ENCODE measurements around the gene COG1.
"Not testable (repeated sequence)": the region's sequence is repeated elsewhere in the genome, so short reads cannot be mapped to it uniquely, and the experiment has no call there.

Gene COG1

DNA sequence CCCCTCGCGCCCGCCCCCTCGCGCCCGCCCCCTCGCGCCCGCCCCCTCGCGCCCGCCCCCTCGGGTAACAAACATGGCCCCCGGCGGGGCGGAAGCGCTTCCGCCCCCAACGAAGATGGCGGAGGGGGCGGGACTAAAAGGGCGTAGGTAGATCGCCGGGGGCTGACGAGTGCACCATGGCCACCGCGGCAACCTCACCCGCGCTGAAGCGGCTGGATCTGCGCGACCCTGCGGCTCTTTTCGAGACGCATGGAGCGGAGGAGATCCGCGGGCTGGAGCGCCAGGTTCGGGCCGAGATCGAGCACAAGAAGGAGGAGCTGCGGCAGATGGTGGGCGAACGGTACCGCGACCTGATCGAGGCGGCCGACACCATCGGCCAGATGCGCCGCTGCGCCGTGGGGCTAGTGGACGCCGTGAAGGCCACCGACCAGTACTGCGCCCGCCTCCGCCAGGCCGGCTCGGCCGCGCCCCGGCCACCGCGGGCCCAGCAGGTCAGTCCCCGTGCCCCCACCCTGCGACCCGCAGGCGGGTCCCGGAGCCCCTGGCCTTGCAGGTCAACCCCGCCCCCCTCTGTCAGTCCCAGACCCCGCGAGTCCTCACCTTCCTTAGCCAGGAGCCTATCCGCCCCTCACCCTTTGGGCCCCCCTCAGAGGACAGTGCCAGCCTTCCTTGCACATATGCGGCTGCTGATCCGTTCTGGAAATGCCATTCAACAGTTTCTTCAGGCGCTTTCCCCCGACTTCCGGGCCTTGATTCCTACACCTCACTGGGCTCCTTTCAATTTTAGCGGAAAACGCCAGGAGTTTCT lies at the start of gene COG1:
TSS of gene COG1 (plus strand) at position 162 of the 808 bp plus-strand sequence. CDS start at position 177, 15 bp downstream.
- peak; percentile 80 for DNase-seq

DNA sequence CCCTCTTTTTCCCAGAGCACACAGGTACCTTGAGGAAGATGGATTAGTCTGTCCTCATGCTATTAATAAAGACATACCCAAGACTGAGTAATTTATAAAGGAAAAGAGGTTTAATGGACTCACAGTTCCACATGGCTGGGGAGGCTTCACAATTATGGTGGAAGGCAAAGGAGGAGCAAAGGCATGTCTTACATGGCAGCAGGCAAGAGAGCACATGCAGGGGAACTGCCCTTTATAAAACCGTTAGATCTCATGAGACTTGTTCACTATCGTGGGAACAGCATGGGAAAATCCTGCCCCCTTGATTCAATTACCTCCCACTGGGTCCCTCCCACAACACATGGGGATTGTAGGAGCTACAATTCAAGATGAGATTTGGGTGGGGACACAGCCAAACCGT lies 48.6 kb upstream of the COG1 start:
- DNase-seq = not testable (repeated sequence)

- DNase-seq = no peak
These were observed 47.2 kb upstream of the COG1 start for GRCh38 chr17:73145641-73146040.

GRCh38 chr17:73147791-73148190 lies 45.1 kb upstream of the COG1 start:
- DNase-seq = not testable (repeated sequence)

DNA sequence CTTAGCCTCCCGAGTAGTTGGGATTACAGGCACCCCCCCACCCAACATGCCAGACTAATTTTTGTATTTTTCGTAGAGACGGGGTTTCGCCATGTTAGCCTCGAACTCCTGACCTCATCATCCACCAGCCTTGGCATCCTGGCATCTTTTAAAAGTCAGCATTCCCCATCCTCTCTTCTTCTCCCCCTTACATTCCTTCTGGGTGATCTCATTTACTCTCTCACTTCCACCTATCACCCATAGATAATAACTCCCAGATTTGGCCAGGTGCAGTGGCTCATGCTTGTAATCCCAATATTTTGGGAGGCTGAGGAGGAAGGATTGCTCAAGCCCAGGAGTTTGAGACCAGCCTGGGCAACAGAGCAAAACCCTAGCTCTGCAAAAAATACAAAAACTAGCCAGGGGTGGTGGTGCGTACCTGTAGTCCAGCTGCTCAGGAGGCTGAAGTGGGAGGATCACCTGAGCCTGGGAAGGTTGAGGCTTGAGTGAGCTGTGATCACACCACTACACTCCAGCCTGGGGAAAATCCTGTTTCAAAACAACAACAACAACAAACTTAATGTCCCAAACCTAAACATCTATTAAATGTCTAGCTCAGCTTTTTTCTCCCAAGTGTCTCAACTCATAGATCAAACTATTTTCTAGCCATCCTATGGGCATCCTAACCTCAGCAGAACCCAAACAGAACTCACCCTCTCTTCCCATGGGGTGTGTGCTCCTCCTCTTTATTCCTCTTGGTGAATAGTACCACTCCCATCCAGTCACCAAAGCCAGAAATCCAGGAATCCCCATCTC lies 44.1 kb upstream of the COG1 start:
- no peak for DNase-seq

GRCh38 chr17:73150622-73151300 lies 42.1 kb upstream of the COG1 start:
- not testable (repeated sequence) for DNase-seq

DNA sequence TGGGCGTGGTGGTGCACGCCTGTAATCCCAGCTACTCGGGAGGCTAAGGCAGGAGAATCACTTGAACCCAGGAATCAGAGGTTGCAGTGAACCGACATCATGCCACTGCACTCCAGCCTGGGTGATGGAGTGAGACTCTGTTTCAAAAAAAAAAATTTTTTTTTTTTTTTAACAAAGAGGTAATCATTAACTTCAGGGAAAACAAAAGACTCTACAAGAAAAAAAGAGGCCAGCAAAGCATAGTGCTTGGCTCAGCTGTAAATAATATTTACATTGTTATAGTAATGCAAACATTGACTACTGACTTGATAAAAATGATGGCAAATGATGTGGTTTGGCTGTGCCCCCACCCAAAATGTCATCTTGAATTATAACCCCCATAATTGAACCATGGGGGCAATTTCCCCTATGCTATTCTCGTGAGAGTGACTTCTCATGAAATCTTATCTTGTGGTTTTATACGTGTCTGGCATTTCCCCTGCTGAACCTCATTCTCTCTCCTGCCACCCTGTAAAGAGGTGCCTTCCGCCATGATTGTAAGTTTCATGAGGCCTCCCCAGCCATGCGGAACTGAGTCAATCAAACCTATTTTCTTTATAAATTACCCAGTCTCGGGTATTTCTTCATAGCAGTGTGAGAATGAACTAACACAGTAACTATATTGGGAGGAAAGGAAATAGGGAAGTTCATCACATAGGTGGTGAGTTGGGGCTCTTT lies 40.8 kb upstream of the COG1 start:
- DNase-seq = no peak

- peak; percentile 83 for DNase-seq
These were observed 37.3 kb upstream of the COG1 start for GRCh38 chr17:73155410-73156165.

DNA sequence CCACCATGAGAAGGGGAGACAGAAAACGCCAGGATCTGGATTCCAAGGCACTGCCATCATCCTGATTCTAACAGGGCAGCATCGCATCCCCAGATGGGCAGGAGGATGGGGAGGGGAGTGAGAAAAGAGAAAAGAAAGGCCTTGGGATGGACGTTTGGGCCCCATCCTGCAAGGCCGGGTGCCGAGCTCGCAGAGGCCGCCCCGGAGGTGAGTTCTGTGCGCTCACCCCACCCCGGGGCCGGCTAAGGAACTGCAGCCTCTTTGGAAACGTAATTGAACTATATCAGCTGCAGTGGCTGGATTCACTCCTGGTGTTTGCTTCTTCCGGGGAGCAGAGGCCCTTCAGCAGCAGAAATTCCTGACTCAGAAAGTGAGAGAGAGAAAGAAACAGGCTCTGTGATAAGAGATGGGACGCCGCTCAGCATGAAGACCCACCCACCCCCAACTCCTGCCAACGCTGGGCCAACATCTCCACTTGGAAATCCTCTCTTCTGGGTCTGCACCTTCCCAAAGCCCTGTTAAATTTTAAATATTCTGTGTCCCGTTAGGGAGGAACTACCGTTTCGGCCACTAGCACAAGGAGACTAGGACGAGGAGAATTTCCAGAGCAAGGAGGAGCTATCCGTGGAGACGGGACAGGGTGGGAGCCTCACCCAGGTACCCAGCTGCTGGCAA lies 36.6 kb upstream of the COG1 start:
- DNase-seq = peak; percentile 66

DNA sequence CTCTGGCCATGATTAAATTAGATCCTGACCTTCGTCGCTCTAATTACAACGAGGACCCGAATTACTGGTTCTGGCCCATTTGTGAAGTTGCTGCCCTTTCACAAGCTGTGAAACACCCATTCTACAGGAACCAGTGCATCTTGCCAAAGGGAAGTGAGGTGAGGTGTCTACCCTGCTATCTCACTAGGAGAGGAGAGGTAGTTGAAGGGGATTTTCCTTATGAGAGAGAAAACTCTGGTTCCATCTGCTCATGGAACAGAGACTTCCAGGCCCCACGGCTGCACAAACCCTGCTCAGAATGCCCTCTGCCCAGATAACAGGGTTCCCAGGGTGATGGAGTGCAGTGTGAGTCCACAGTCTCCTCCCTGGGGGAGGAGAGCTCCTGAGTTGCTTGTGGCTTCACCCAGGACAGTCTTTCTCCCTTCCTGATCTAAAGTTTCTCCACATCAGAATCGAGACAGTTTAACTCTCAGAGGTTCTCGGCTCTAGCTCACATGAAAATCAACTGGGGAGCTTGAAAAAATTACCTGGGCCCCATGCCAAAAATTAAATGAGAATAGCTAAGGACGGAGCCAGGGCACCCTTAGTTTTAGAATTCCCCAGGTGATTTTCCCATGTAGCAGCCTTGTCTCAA lies 35.9 kb upstream of the COG1 start:
- DNase-seq = no peak

DNA sequence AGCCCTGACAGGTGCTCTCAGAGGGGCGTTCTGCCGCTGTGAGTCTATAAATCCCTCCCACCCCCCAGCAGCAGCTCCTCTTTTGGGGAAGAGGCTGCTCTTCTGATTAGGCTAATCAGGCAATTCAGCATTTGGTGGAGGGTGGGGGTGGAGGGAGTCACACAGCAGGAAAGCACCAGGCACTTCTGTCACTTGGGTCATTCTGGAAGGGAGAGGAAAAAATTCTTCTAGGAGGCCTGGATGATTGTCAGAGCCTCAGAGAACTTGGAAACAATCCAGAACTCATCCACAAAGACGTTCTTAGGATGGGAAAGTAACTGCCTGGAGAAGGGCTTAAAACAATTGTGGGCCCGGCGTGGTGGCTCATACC lies 35.3 kb upstream of the COG1 start:
- DNase-seq = no peak

GRCh38 chr17:73158133-73158532 lies 34.7 kb upstream of the COG1 start:
- no peak for DNase-seq

- DNase-seq = no peak
These were observed 31.8 kb upstream of the COG1 start for GRCh38 chr17:73160980-73161630.

GRCh38 chr17:73163043-73163442 lies 29.8 kb upstream of the COG1 start:
- no peak for DNase-seq

DNA sequence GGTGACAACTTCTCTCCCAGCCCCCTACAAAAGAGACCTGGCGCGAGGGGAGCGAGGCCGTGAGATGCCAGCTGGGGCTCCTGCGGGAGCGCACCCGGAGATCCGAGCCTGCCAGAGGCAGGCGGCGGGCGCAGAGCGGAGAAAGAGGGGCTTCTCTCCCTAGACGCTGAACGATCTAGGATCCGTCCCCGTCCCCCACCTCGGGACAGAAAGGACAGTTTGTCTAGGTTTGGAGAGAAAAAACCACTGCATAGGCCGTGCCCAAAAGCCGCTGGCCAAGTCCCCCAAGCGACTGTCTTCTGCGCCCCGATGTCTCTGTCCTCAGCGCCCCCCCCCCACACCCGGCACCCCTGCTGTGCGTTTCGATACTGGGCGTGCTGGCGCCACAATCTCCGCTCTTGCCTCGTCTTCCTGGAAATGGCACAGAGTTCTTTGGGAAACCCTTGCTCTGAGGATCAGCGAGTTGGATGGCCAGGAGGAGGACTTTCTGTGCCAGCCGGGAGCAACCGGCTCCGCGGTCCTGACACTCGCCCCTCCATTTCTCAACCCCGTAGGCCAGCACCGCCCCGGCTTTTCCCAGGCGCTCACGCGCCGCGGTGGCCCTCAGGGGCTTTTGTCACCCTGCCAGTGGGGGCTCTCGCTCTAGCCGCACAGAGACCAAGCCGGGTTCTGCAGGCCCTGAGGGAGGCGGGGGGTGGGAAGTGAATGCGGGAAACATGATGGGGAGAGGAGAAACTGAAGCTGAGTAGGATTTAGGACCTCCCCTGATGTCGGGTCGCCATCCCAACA lies 27.0 kb upstream of the COG1 start:
- no peak for DNase-seq

GRCh38 chr17:73166731-73167581 lies 25.9 kb upstream of the COG1 start:
- DNase-seq = no peak

DNA sequence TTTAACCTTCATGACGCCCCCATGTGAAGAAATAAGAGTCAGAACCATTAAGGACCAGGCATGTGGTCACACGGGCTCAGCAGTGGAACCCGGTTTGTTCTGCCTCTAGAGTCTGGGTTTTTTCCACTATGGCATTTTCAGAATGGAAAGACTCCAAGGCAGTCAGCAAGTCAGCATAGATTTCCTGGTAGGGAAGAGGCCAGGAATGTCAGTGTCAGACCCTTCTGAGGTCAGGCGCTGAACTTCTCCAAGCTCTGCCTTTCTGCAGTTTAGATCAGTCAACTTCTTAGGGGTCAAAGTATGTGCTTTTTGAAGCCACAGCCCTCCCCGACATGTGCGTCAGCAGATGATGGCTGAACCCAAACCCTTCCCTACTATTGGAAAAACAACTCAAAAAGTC lies 24.2 kb upstream of the COG1 start:
- DNase-seq = no peak

GRCh38 chr17:73170324-73170723 lies 22.5 kb upstream of the COG1 start:
- no peak for DNase-seq

DNA sequence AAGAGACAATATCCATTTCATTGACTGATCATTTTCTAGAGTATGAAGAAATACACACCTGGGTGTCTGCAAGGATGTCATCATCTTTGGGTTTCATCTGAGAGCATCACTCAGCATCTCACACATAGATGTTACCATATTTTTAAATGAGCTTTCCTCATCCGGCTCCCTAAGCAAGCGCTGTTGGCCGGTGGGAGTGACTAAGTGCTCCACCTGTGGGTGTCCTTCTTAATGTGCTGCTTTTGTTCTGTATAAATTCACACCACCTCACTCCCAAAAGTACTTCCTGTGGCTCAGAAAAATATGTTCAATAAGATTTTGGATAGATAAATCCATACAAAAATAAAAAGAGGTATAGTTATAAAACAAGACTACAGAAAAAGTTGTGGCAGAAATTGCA lies 20.6 kb upstream of the COG1 start:
- no peak for DNase-seq
